ENCODE measurements around the gene FLNB. TPM values are rescaled to one million over a fixed set of nuclear protein-coding genes. Genes with fewer than 3 reads are reported as not detected.

FLNB gene
- total and polyA plus RNA-seq, 9 of the 15 experiments (the other 6 are each of a cell fraction or from before 2014, with no cell fraction given), result 9.4 to 48.1 (median 25.6) TPM

DNA sequence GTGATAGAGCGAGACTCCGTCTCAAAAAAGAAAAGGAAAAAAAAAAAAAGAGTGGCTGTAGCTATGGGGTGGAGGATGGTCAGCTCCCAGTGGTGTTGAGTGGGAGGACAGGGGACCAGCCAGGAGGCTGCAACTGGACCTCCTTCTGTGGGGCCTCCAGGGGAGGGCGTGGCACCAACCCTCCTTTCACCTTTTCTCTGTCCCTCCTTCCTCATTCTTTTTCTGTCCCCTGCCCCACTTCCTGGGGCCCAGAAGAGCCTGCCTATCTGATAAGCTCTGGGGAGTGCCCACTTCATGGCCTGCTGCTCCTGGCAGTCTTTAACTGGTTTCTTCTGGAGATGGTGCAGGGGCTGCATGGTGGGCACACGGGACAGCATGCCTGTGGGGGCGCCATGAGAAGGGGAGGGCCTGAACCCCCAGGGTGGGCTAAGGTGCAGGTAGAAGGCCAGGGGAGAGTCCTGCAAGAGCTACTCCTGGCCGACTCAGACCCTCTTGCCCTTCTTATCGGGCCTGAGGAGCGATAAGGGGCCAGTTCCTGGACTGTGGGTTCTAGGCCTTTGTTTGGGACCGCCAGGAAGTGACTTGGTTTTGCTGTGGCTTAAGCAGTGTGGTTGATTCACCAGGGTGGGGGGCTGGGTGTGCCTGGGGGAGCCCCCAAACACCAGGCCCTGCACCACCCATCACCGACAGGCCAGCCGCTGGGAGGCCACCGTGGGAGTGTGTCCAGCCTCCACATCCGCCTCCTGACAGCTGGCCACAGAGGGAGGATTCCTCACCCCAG lies 49.4 kb upstream of the FLNB start (continued):
- 0 out of 2 replicates have a peak, but pooled peaks have one; percentile 16 for TF ChIP-seq ZNF583 (CRISPR knock-in tag; IDR thresholded peaks at IDR 0.05)
- TF ChIP-seq ZNF586 (CRISPR knock-in tag; conservative IDR thresholded peaks at IDR 0.05), result no peak
- 0 out of 6 replicates have a peak, but pooled peaks of 1 of the 3 experiments have one; percentile 3 for TF ChIP-seq CTCF (IDR thresholded peaks at IDR 0.05 in 2 of 3, conservative IDR thresholded peaks at IDR 0.05 in 1 of 3; ENCODE audit: insufficient read depth in 2 of 3, low read depth in 1 of 3, low read length in 3 of 3)
- peak; percentile 55; the same call in 1 of the 2 replicates for TF ChIP-seq ZKSCAN8 (CRISPR knock-in tag; IDR thresholded peaks at IDR 0.05)
- peak; percentile 67 for TF ChIP-seq SOX6 (IDR thresholded peaks at IDR 0.05)
- peak; percentile 54 for TF ChIP-seq EGR1 (conservative IDR thresholded peaks at IDR 0.05)
- peak; percentile 63; the same call in 1 of the 2 replicates for TF ChIP-seq SMARCE1 (IDR thresholded peaks at IDR 0.05)
- TF ChIP-seq JUND (IDR thresholded peaks at IDR 0.05; ENCODE audit: borderline replicate concordance, low read depth, low read length), result peak; percentile 20; the same call in 1 of the 2 replicates
- TF ChIP-seq JUND (tag; IDR thresholded peaks at IDR 0.05; ENCODE audit: borderline replicate concordance, low read depth, low read length), result no peak; the same call in 2 of the 3 replicates
- no peak for TF ChIP-seq NR2C2 (CRISPR knock-in tag; IDR thresholded peaks at IDR 0.05)
- TF ChIP-seq NR2C2 (tag; IDR thresholded peaks at IDR 0.05), result peak; percentile 50; the same call in 1 of the 2 replicates
- TF ChIP-seq ZNF140 (CRISPR knock-in tag; IDR thresholded peaks at IDR 0.05), result no peak
- peak; percentile 26 for TF ChIP-seq HMGN3 (IDR thresholded peaks at IDR 0.05; ENCODE audit: borderline replicate concordance, extremely low read depth, insufficient read length, low read depth, low read length)
- TF ChIP-seq MAZ (CRISPR knock-in tag; conservative IDR thresholded peaks at IDR 0.05 in 1 of 2, IDR thresholded peaks at IDR 0.05 in 1 of 2), result peak in 1 of 2 experiments; percentile 45; a peak in 2 of 4 replicates
- TF ChIP-seq SMARCA4 (IDR thresholded peaks at IDR 0.05), result peak; percentile 59
- 0 out of 2 replicates have a peak, but pooled peaks have one; percentile 3 for TF ChIP-seq SPI1 (IDR thresholded peaks at IDR 0.05; ENCODE audit: borderline replicate concordance, low read depth, low read length)
- TF ChIP-seq, protein P1, sequence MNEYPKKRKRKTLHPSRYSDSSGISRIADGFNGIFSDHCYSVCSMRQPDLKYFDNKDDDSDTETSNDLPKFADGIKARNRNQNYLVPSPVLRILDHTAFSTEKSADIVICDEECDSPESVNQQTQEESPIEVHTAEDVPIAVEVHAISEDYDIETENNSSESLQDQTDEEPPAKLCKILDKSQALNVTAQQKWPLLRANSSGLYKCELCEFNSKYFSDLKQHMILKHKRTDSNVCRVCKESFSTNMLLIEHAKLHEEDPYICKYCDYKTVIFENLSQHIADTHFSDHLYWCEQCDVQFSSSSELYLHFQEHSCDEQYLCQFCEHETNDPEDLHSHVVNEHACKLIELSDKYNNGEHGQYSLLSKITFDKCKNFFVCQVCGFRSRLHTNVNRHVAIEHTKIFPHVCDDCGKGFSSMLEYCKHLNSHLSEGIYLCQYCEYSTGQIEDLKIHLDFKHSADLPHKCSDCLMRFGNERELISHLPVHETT (CRISPR knock-in tag; conservative IDR thresholded peaks at IDR 0.05 in 1 of 2, IDR thresholded peaks at IDR 0.05 in 1 of 2), result peak in 1 of 2 experiments; percentile 31; a peak in 1 of 4 replicates

Data from K562 (cell line).